Mucosa of gallbladder (tissue), 1 donor: ENCODE data around the gene KCNH3. TPM values are rescaled to one million over a fixed set of nuclear protein-coding genes. Genes with fewer than 3 reads are reported as not detected.
A peak's percentile ranks its signal among the peaks of the same experiment; 100 is the strongest.
"Not testable (repeated sequence)": the region's sequence is repeated elsewhere in the genome, so short reads cannot be mapped to it uniquely, and the experiment has no call there.

Source experiments
- DNase-seq: peaks from one replicate; pipeline ENCODE4 v3.0.0-alpha.2; 2020; ENCODE audit warnings: low spot score
- total RNA-seq: library from RNA; stranded (reverse); gene quantifications from one replicate; pipeline ENCODE4 v1.2.1, GENCODE V29; 2021
- donor health status: DM: no; HTN: no; CAD: no.

Gene KCNH3
- total RNA-seq, 1 donor from 2014 or later: 22.6 TPM

GRCh38 chr12:49527361-49528130, 11.3 kb upstream of the KCNH3 start:
- DNase-seq: peak; percentile 5

GRCh38 chr12:49529414-49529813, 9.4 kb upstream of the KCNH3 start:
- no peak for DNase-seq

GRCh38 chr12:49531745-49532144, 7.1 kb upstream of the KCNH3 start:
- DNase-seq: no peak

GRCh38 chr12:49533331-49533730, 5.5 kb upstream of the KCNH3 start:
- DNase-seq: no peak

GRCh38 chr12:49534122-49534521, 4.7 kb upstream of the KCNH3 start:
- DNase-seq: not testable (repeated sequence)

GRCh38 chr12:49534731-49535278, 4.0 kb upstream of the KCNH3 start:
- DNase-seq: no peak

- no peak for DNase-seq
These were observed 2.8 kb upstream of the KCNH3 start for GRCh38 chr12:49535921-49536525.

GRCh38 chr12:49536526-49537071, 2.2 kb upstream of the KCNH3 start:
- DNase-seq: no peak

GRCh38 chr12:49537231-49537751, 1.5 kb upstream of the KCNH3 start:
- DNase-seq: no peak

- DNase-seq: no peak
These were observed 899 bp upstream of the KCNH3 start for GRCh38 chr12:49537752-49538509.

GRCh38 chr12:49539406-49540228, 787 bp downstream of the KCNH3 start:
- DNase-seq: no peak

GRCh38 chr12:49540229-49541139, 1.7 kb downstream of the KCNH3 start:
- no peak for DNase-seq

GRCh38 chr12:49541140-49541861, 2.5 kb downstream of the KCNH3 start:
- no peak for DNase-seq

GRCh38 chr12:49541911-49542505, 3.2 kb downstream of the KCNH3 start:
- DNase-seq: no peak

- DNase-seq: no peak
These were observed 3.8 kb downstream of the KCNH3 start for GRCh38 chr12:49542592-49543160.

GRCh38 chr12:49543221-49543913, 4.5 kb downstream of the KCNH3 start:
- DNase-seq: no peak

- DNase-seq: no peak
These were observed 5.3 kb downstream of the KCNH3 start for GRCh38 chr12:49543914-49544815.
